SU-DHL-6 (cell line): ENCODE results near the gene JCAD.

Source experiments
- CTCF ChIP-seq: fragments of 200-600 bp; sonication (generic); IDR thresholded peaks from one replicate; pipeline ENCODE4 v1.5.1; 2017; ENCODE audit warnings: antibody characterized with exemption, mild to moderate bottlenecking, low read length, moderate library complexity; ENCODE audit not compliant: insufficient read depth, poor library complexity, severe bottlenecking
- EZH2phosphoT487 ChIP-seq: fragments of 200-600 bp; sonication (generic), shearing (Covaris generic); conservative IDR thresholded peaks from 2 replicates; pipeline ENCODE4 v1.6.1; 2018; ENCODE audit warnings: mild to moderate bottlenecking, antibody characterized with exemption, low read length, moderate library complexity, mixed read lengths

GRCh38 chr10:30013757-30014156 lies 45.6 kb downstream of the JCAD start:
- TF ChIP-seq CTCF: no peak
- TF ChIP-seq EZH2phosphoT487: no peak
